H9 (cell line): ENCODE measurements around the gene TEX10. TPM values are rescaled to one million over a fixed set of nuclear protein-coding genes. Genes with fewer than 3 reads are reported as not detected.
A peak's percentile ranks its signal among the peaks of the same experiment; 100 is the strongest.

Experiments
- DNase-seq: peaks from one replicate; pipeline ENCODE4 v3.0.0-alpha.2; 2017
- H2AFZ ChIP-seq: one replicate; pipeline ENCODE4 v1.6.1; 2013; ENCODE audit warnings: mild to moderate bottlenecking, low read length, control low read depth, moderate library complexity
- H2AK5ac ChIP-seq: 2 replicates; pipeline ENCODE4 v1.6.1; 2013; ENCODE audit warnings: low read length, control low read depth, mixed read lengths; ENCODE audit not compliant: insufficient read length
- H2BK120ac ChIP-seq: one replicate; pipeline ENCODE4 v1.6.1; 2013; ENCODE audit warnings: low read depth, mild to moderate bottlenecking, low read length, control low read depth, inconsistent platforms; ENCODE audit not compliant: poor library complexity, severe bottlenecking
- H2BK12ac ChIP-seq: 2 replicates; pipeline ENCODE4 v1.6.1; 2013; ENCODE audit warnings: low read length, control low read depth, mixed read lengths, low read depth; ENCODE audit not compliant: insufficient read length
- H2BK15ac ChIP-seq: 2 replicates; pipeline ENCODE4 v1.6.1; 2013; ENCODE audit warnings: low read depth, low read length, control low read depth
- H2BK20ac ChIP-seq: one replicate; pipeline ENCODE4 v1.6.1; 2013; ENCODE audit warnings: low read depth, mild to moderate bottlenecking, low read length, control low read depth, inconsistent platforms; ENCODE audit not compliant: poor library complexity, severe bottlenecking
- H2BK5ac ChIP-seq: 2 replicates; pipeline ENCODE4 v1.6.1; 2013; ENCODE audit warnings: low read length, control low read depth, mixed read lengths; ENCODE audit not compliant: insufficient read length
- H3K14ac ChIP-seq: 2 replicates; pipeline ENCODE4 v1.6.1; 2013; ENCODE audit warnings: low read length, control low read depth; ENCODE audit not compliant: insufficient read depth
- H3K18ac ChIP-seq: 2 replicates; pipeline ENCODE4 v1.6.1; 2013; ENCODE audit warnings: low read depth, mild to moderate bottlenecking, mixed read lengths, low read length, control low read depth; ENCODE audit not compliant: insufficient read length
- H3K23ac ChIP-seq: 2 replicates; pipeline ENCODE4 v1.6.1; 2013; ENCODE audit warnings: low read length, control low read depth, mixed read lengths, low read depth; ENCODE audit not compliant: insufficient read length
- H3K23me2 ChIP-seq: 2 replicates; pipeline ENCODE4 v1.6.1; 2013; ENCODE audit warnings: low read depth, mild to moderate bottlenecking, mixed read lengths, low read length, control low read depth; ENCODE audit not compliant: insufficient read length, poor library complexity, severe bottlenecking
- H3K27ac ChIP-seq: 2 replicates; pipeline ENCODE4 v1.5.1; 2013; ENCODE audit warnings: low read length, control low read depth, mixed read lengths, low read depth; ENCODE audit not compliant: insufficient read length
- H3K27me3 ChIP-seq: 2 replicates; pipeline ENCODE4 v1.6.1; 2013; ENCODE audit warnings: low read length, control low read depth, inconsistent platforms; ENCODE audit not compliant: insufficient read depth
- H3K4ac ChIP-seq: 2 replicates; pipeline ENCODE4 v1.6.1; 2013; ENCODE audit warnings: low read depth, mild to moderate bottlenecking, control low read depth, inconsistent platforms, low read length, moderate library complexity
- H3K4me1 ChIP-seq: 2 replicates; pipeline ENCODE4 v1.6.1; 2013; ENCODE audit warnings: low read length, control low read depth, inconsistent platforms; ENCODE audit not compliant: insufficient read depth
- H3K4me2 ChIP-seq: 2 replicates; pipeline ENCODE4 v1.6.1; 2013; ENCODE audit warnings: low read length, control low read depth, mixed read lengths; ENCODE audit not compliant: insufficient read length, insufficient read depth
- H3K56ac ChIP-seq: 2 replicates; pipeline ENCODE4 v1.6.1; 2013; ENCODE audit warnings: low read depth, mild to moderate bottlenecking, mixed read lengths, low read length, control low read depth; ENCODE audit not compliant: insufficient read length
- H3K79me1 ChIP-seq: 2 replicates; pipeline ENCODE4 v1.6.1; 2013; ENCODE audit warnings: low read depth, mild to moderate bottlenecking, moderate library complexity, low read length, control low read depth, inconsistent platforms; ENCODE audit not compliant: insufficient read depth, poor library complexity, severe bottlenecking
- H3K79me2 ChIP-seq: 2 replicates; pipeline ENCODE4 v1.6.1; 2013; ENCODE audit warnings: low read length, control low read depth, inconsistent platforms; ENCODE audit not compliant: insufficient read depth
- H3K9ac ChIP-seq: 2 replicates; pipeline ENCODE4 v1.6.1; 2013; ENCODE audit warnings: low read length, control low read depth, mixed read lengths; ENCODE audit not compliant: insufficient read length; ENCODE audit errors: extremely low read depth
- H3K9me3 ChIP-seq: one replicate; pipeline ENCODE4 v1.6.1; 2013; ENCODE audit warnings: low read depth, low read length, inconsistent platforms; ENCODE audit not compliant: control insufficient read depth
- H3T11ph ChIP-seq: one replicate; pipeline ENCODE4 v1.6.1; 2013; ENCODE audit warnings: mild to moderate bottlenecking, low read length, control low read depth, inconsistent platforms
- H4K20me1 ChIP-seq: one replicate; pipeline ENCODE4 v1.6.1; 2013; ENCODE audit not compliant: control insufficient read depth, insufficient read length, insufficient read depth
- H4K5ac ChIP-seq: 2 replicates; pipeline ENCODE4 v1.6.1; 2013; ENCODE audit warnings: low read depth, mild to moderate bottlenecking, mixed read lengths, low read length, control low read depth; ENCODE audit not compliant: insufficient read length
- H4K8ac ChIP-seq: replicated peaks from 2 replicates; pipeline ENCODE4 v1.6.1; 2013; ENCODE audit warnings: low read length, control low read depth, mixed read lengths, low read depth; ENCODE audit not compliant: insufficient read length
- H4K91ac ChIP-seq: 2 replicates; pipeline ENCODE4 v1.6.1; 2013; ENCODE audit warnings: low read depth, mild to moderate bottlenecking, moderate library complexity, mixed read lengths, low read length, control low read depth; ENCODE audit not compliant: insufficient read length
- H3K27ac Mint-ChIP-seq, 3 experiments: 2 replicates in 2 of 3; 3 replicates in 1 of 3; pipeline ENCODE4 v1.8.0; 2020 to 2021; ENCODE audit warnings: mixed read lengths in 3 of 3, mild to moderate bottlenecking in 1 of 3, moderate library complexity in 1 of 3
- H3K27me3 Mint-ChIP-seq: 2 replicates; pipeline ENCODE4 v1.8.0; 2021; ENCODE audit warnings: low read depth, mild to moderate bottlenecking, moderate library complexity, mixed read lengths
- H3K36me3 Mint-ChIP-seq, 3 experiments: 2 replicates in 2 of 3; 3 replicates in 1 of 3; pipeline ENCODE4 v1.8.0; 2020 to 2021; ENCODE audit warnings: low read depth in 3 of 3, mixed read lengths in 3 of 3; ENCODE audit not compliant: insufficient read depth in 1 of 3
- H3K4me1 Mint-ChIP-seq, 2 experiments: 2 replicates each; pipeline ENCODE4 v1.8.0; 2020; ENCODE audit warnings: mixed read lengths in 2 of 2
- H3K4me3 Mint-ChIP-seq, 2 experiments: 2 replicates in 1 of 2; 3 replicates in 1 of 2; pipeline ENCODE4 v1.8.0; 2020 to 2021; ENCODE audit warnings: mild to moderate bottlenecking in 2 of 2, mixed read lengths in 2 of 2, moderate library complexity in 1 of 2
- H3K9me3 Mint-ChIP-seq, 2 experiments: 2 replicates in 1 of 2; 3 replicates in 1 of 2; pipeline ENCODE4 v1.8.0; 2020; ENCODE audit warnings: mild to moderate bottlenecking in 2 of 2, mixed read lengths in 2 of 2, moderate library complexity in 1 of 2
- WGBS: extraction: QIAGEN DNeasy Blood & Tissue Kit; methylation state at CpG from one replicate; pipeline ENCODE4 v1.1.7; 2013; ENCODE audit warnings: missing lambda C conversion rate, low lambda C conversion rate, mixed read lengths; ENCODE audit not compliant: insufficient read length; ENCODE audit errors: extremely low coverage; 5-methylcytosine and 5-hydroxymethylcytosine counted together
- total RNA-seq: library from RNA; stranded (reverse); gene quantifications from 2 replicates; pipeline ENCODE4 v1.2.1, GENCODE V29; 2021
- TF ChIP-seq, protein P1 (sequence below): fragments of 200-600 bp; sonication (generic); conservative IDR thresholded peaks from 3 replicates; pipeline ENCODE4 v1.8.0; 2021; ENCODE audit warnings: antibody characterized with exemption, mild to moderate bottlenecking

Gene TEX10
- total RNA-seq, 1 experiment from 2014 or later, result 70.8 TPM

DNA sequence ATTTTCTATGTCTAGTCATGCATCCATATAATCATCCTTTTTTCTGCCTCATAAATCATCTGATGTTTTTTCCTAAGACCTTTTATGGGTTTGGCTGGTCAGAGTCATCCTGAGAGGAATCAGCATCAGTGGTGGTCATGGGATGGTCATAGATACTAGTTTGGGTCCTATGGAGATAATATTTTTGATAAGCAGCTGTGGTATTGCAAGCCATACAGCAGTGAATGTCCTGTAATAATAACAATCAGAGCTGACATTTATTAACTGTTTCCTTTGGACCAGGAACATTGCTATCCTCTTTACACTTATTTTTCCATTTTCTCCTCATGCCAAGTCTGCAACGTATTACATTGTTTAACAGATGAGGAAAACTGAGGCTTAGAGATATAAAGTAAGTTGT, 83.1 kb downstream of the TEX10 start:
- Mint-ChIP-seq H3K4me1 (peaks cover 9 to 11% of the 10 kb centered on the region in 2 experiments), H3K4me3 (no peak overlapping the region)

More for the DNA sequence above, 83.1 kb downstream of the TEX10 start:
- Histone ChIP-seq H2AK5ac (no peak overlapping the region), H4K91ac (no peak overlapping the region), H2BK20ac (no peak overlapping the region), H3K27ac (no peak overlapping the region), H3K4me2 (no peak overlapping the region), H2BK15ac (no peak overlapping the region), H3K18ac (no peak overlapping the region), H3T11ph (no peak overlapping the region), H4K20me1 (no peaks in the 10 kb centered on the region), H2BK120ac (no peak overlapping the region), H4K8ac (no peak overlapping the region), H3K56ac (no peak overlapping the region), H3K27me3 (no peaks in the 10 kb centered on the region), H3K4me1 (peaks cover 2% of the 10 kb centered on the region; the same call in 1 of the 2 replicates), H3K9ac (no peak overlapping the region), H3K4ac (no peak overlapping the region), H3K23ac (no peak overlapping the region), H3K23me2 (no peaks in the 10 kb centered on the region), H3K9me3 (no peaks in the 10 kb centered on the region), H3K79me1 (no peaks in the 10 kb centered on the region), H2BK12ac (no peak overlapping the region), H3K14ac (no peak overlapping the region), H4K5ac (no peak overlapping the region), H2BK5ac (no peak overlapping the region), H3K79me2 (no peaks in the 10 kb centered on the region), H2AFZ (no peak overlapping the region)
- DNase-seq, result no peak
- H3K27ac Mint-ChIP-seq, result peak overlapping the region in 1 of 3 experiments; percentile 40; a peak in 1 of 7 replicates
- no peaks in the 10 kb centered on the region for H3K27me3 Mint-ChIP-seq
- WGBS, result no CpG with 5 or more reads among the region's 1 CpG
- TF ChIP-seq, protein P1, sequence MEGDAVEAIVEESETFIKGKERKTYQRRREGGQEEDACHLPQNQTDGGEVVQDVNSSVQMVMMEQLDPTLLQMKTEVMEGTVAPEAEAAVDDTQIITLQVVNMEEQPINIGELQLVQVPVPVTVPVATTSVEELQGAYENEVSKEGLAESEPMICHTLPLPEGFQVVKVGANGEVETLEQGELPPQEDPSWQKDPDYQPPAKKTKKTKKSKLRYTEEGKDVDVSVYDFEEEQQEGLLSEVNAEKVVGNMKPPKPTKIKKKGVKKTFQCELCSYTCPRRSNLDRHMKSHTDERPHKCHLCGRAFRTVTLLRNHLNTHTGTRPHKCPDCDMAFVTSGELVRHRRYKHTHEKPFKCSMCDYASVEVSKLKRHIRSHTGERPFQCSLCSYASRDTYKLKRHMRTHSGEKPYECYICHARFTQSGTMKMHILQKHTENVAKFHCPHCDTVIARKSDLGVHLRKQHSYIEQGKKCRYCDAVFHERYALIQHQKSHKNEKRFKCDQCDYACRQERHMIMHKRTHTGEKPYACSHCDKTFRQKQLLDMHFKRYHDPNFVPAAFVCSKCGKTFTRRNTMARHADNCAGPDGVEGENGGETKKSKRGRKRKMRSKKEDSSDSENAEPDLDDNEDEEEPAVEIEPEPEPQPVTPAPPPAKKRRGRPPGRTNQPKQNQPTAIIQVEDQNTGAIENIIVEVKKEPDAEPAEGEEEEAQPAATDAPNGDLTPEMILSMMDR, result no peak
- no peaks in the 10 kb centered on the region for H3K9me3 Mint-ChIP-seq
- H3K36me3 Mint-ChIP-seq, result peaks cover 8 to 14% (median 9%) of the 10 kb centered on the region in 3 experiments; a peak in 6 of 7 replicates
